AG04449 (cell line): ENCODE data around the gene BDKRB2.

Experiments
- CTCF ChIA-PET: fragments of 350-600 bp; formaldehyde crosslinking; extraction: SDS; loops from one replicate; lab custom pipeline; 2021; ENCODE audit warnings: antibody characterized with exemption; lab: Yijun Ruan, JAX
- POLR2A ChIA-PET: fragments of 400-600, 350-600 bp; formaldehyde crosslinking; extraction: SDS; loops from one replicate; lab custom pipeline; 2020; ENCODE audit warnings: antibody characterized with exemption, inconsistent platforms; lab: Yijun Ruan, JAX
- DNase-seq: peaks from one replicate; pipeline ENCODE4 v3.0.0-alpha.2; 2010; ENCODE audit warnings: low read depth, low spot score
- H3K4me3 ChIP-seq: 2 replicates; pipeline ENCODE4 v1.5.1; 2011; ENCODE audit warnings: low read depth, mild to moderate bottlenecking, control low read depth, low read length
- CTCF ChIP-seq: IDR thresholded peaks from one replicate; pipeline ENCODE4 v1.5.1; 2011; ENCODE audit warnings: mild to moderate bottlenecking, moderate library complexity, low read length, control low read depth, inconsistent platforms; ENCODE audit not compliant: insufficient read depth; ENCODE audit errors: missing control alignments

The BDKRB2 gene

GRCh38 chr14:96252323-96252998, 47.8 kb downstream of the BDKRB2 start:
- no peak overlapping the region; the same call in none of the 2 replicates for H3K4me3 ChIP-seq
- POLR2A ChIA-PET, result interaction anchor here (0.6 to 1.2 kb wide), 5 partner anchors 11 to 1135 kb away, joined by 3 to 4 read pairs (median 4); no protein-coding TSS in a partner anchor
- CTCF ChIA-PET, result interaction anchor here (0.7 to 9.9 kb wide), 4 partner anchors 9 to 151 kb away, joined by 3 to 73 read pairs (median 20); no protein-coding TSS in a partner anchor
- DNase-seq, result no peak
- no peak for TF ChIP-seq CTCF

- ChIA-PET POLR2A (interaction anchor here (0.8 to 1.2 kb wide), 4 partner anchors 10 to 113 kb away, joined by 3 to 4 read pairs (median 4); no protein-coding TSS in a partner anchor), CTCF (interaction anchor here (1.0 to 9.9 kb wide), 4 partner anchors 8 to 154 kb away, joined by 3 to 73 read pairs (median 20); no protein-coding TSS in a partner anchor)
- no peak overlapping the region; the same call in 1 of the 2 replicates for H3K4me3 ChIP-seq
- DNase-seq, result peak; percentile 81
- no peak for TF ChIP-seq CTCF
These were observed 48.4 kb downstream of the BDKRB2 start for GRCh38 chr14:96252999-96253539.

- CTCF ChIA-PET, result interaction anchor here (7.2 to 9.9 kb wide), 2 partner anchors 19 to 153 kb away, joined by 36 to 73 read pairs; no protein-coding TSS in a partner anchor
- POLR2A ChIA-PET, result interaction anchor here (1.9 kb wide), 1 partner anchor 14 kb away, joined by 4 read pairs; no protein-coding TSS in a partner anchor
- no peak for TF ChIP-seq CTCF
- no peak overlapping the region for H3K4me3 ChIP-seq
- DNase-seq, result no peak
These were observed 50.0 kb downstream of the BDKRB2 start for GRCh38 chr14:96254687-96255086.

GRCh38 chr14:96255501-96256366, 51.1 kb downstream of the BDKRB2 start, which contains the start of gene BDKRB1:
Gene BDKRB1 (plus strand): TSS chr14:96256210. CDS start chr14:96263683, 7,473 bp downstream.
- ChIA-PET CTCF (interaction anchor here (0.8 to 9.9 kb wide), 7 partner anchors 9 to 158 kb away, joined by 3 to 73 read pairs (median 5); no protein-coding TSS in a partner anchor), POLR2A (interaction anchor here (1.1 to 1.9 kb wide), 5 partner anchors 9 to 94 kb away, joined by 3 to 5 read pairs (median 3); no protein-coding TSS in a partner anchor)
- peak; percentile 87 for DNase-seq
- no peak for TF ChIP-seq CTCF
- H3K4me3 ChIP-seq, result peak within 1 kb of the TSS; percentile 56

- POLR2A ChIA-PET, result interaction anchor here (1.1 to 1.9 kb wide), 5 partner anchors 9 to 94 kb away, joined by 3 to 5 read pairs (median 3); no protein-coding TSS in a partner anchor
These were observed 51.8 kb downstream of the BDKRB2 start for GRCh38 chr14:96256407-96256806.

More at GRCh38 chr14:96256407-96256806, 51.8 kb downstream of the BDKRB2 start:
- CTCF ChIA-PET, result interaction anchor here (0.8 to 9.9 kb wide), 7 partner anchors 9 to 158 kb away, joined by 3 to 73 read pairs (median 5); no protein-coding TSS in a partner anchor
- H3K4me3 ChIP-seq, result peak overlapping the region; percentile 56
- no peak for DNase-seq
- peak; percentile 9 for TF ChIP-seq CTCF
